T1000 (cell line): ENCODE results near the gene TNFRSF19.
A peak's percentile ranks its signal among the peaks of the same experiment; 100 is the strongest.
"Not testable (repeated sequence)": the region's sequence is repeated elsewhere in the genome, so short reads cannot be mapped to it uniquely, and the experiment has no call there.

ENCODE experiments used
- DNase-seq: peaks from one replicate; lab custom pipeline; 2025; ENCODE audit warnings: mixed read lengths; lab: John Stamatoyannopoulos, UW

TNFRSF19 gene

DNA sequence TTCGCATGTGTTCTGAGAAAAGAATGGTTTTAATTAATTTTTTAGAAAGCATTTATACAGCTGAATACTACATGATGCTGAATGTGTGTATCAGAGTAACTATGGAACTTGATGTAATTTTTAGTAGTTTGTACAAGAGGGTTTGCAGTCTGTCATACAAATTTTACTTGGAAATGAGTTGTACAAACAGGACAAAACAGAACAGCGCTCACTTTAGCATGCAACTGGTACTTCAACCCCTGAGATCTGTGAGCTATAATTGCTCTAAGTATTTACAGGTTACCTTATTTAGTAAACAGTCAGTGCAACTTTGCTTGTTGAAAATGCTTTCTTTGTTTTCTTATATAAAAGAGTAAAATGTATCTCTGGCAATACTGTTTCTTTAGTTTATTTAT, 706 bp downstream of the TNFRSF19 start:
- no peak for DNase-seq

DNA sequence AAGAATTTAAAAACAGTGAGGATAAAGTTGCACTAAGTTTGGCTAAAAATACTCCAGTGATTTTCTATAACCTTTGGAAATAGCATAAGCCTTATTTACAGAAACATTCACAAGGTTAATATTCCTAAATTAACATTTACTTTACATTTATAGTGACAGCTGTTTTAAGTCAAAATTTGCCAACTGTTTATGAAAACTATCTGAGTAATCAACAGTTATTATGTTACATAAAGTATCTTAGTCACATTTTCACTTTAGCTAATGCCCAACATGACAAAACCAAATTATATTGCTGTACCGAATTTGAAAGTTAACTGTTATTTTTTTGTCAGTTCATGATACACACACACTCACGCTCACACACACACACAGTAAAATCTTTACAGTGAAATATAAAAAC, 1.2 kb downstream of the TNFRSF19 start:
- DNase-seq, result no peak

DNA sequence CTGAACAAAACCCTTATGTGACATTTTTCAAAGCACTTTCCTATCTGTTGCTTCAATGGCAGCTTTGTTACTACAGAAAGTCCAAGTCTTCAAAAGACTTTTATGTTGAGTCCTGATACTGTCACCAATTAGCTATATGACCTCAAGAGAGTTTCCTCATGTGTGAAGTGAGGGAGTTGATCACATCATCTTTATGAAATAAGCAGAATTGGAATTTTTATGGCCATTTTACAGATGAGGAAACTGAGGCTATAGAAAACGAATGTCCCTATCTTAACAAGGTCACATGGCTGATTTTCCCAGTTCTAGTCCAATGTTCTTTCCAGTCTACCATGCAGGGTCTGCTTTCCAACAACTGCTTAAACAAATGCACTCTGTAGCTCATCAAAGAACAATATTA, 2.6 kb downstream of the TNFRSF19 start:
- no peak for DNase-seq

DNA sequence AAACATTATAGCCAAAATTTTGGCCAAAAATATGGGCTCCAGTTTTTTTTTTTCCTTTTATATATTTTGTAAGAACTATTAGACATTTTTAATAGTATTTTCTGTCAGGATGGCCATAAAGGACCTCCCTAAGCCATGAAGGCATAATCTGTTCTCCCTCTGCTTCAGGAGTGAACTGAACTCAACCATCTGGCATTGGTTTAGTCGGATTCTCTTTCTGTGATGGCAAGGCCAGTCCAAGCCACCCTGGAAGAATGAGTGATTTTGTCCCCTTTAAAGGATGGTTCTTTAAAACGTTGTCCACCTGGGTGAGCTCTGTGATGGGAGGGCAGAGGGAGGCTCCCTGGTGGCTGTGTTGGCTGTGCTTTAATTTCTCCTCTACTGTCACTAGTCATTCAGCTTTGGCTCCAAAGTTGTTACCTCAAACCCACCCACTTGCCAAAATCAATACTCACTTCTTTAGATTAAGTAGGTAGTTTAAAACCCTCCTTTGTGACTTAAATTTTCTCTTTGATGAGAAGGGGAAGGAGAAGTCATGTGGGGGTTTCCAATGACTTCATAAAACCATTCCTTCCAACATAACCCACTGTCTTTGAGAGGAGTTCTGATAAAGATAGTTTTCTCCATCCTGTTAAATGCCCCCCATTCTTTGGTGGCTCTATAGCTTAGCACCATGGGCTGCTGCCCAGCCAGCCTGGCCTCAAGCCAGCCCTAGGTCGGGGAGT, 4.4 kb downstream of the TNFRSF19 start:
- DNase-seq, result no peak

DNA sequence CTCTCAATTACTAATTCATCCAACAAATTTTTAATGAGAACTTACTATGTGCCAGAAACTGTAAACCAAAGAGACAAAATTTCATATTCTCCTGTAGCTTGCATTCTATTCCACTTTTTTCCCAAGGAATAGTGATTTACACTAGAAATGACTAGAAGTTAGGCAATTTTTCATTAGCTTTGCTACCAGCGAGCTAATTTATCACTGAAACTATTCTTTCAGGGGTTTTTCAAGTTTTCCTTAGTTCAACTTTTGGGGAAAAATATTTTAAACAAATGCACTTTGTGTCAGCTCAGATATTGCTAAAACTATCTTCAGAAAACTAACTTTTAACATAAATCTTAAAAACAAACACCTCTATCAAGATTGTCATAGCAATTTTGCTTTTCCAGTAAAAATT, 5.4 kb downstream of the TNFRSF19 start:
- DNase-seq, result no peak

DNA sequence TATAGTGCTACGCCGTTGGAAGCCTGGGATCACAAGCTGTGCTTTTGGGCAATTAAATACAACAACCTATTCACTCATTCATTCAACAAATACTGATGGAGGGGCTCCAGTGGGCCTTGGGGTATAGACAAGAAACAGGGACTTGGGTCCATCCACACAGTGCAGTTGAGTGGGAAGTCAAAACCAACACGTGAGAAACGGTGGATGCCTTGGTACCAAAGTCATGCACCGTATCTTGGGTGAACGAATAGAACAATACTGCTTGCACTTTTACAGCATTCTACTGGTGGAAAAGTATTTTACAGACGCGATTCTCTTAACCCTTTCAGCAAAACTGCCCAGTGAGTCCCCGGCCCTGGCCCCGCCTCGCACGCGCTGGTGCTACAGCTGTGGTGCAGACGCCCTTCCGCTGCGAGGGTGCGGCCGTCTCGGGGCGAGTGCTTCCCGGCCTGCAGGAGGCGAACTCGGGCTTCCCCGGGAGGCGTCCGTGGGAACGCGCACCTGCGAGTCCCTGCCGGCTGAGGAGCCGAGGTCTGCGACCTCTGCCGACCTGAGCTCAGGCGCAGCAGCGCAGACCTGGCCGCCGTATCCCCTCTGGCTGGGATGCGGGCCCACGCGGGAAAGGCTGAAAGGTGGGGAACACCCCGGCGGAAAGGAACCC, 8.3 kb downstream of the TNFRSF19 start:
- peak; percentile 39 for DNase-seq

DNA sequence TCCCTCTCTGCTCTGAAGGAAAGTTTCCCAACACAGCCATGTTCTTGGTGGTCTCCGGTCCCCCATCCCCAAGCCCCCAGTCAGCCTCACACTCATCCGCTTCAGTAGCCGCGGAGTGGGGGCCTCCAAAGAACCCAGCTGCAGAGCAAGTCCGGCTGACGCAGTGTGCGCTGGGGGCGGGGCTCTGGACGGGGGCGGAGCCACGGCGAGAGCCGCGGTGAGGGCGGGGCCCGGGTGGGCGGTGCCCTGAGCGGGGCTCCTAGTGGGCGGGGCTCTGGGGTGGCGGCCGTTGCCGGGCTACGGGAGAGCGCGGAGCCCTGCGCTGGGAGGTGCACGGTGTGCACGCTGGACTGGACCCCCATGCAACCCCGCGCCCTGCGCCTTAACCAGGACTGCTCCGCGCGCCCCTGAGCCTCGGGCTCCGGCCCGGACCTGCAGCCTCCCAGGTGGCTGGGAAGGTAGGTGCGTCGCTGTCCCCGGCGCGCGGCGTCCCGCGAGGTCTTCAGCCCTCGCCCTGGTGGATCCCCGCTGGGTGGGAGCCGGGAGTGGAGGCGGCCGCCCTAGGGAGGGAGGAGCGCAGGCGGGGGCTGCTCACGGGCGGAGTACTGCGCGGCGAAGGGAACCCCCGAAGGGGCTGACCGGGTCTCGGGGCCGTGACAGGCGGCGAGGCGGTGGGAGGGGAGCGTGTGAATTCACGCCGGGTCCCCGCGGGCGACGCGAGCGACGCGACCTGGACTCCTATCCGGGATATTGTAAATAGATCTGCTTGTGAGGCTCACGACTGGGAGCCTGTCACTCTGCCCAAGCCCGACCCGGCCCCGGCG, 9.1 kb downstream of the TNFRSF19 start:
- DNase-seq, result peak; percentile 75

DNA sequence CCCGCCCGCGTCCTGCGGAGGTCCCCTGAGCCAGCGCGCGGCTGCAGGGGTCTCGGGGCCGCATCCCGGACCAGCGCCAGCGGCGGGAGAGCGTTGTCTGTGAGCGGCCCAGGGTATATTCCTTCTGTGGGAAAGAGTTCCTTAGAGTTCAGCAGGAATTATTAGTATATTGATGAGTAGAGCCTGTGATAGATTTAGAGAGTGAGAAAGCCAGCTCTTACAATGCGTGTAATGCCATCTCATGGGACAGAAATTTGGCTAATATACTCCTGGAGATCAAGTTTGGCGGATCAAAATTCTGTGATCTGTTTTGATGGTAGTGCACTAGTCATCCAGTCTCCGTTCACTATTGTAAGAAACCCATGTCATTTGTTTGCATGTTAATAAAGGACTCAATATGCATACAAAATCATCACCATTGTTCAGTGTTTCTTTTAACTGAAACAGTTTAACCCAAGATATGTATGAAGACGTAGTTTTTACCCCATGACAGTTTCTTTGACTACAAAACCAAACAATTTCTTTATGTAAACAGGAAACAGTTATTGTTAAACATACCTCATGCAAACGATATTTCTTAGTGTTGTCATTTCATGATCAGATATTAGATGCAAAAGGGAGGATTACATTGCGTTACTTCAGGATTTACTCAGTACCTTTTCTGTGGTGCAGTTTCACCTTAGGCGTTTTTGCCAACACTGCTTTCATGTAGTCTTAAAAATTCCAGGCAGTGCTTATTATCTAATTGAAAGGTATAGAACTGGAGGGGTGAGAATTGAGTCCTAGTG, 9.9 kb downstream of the TNFRSF19 start:
- DNase-seq, result no peak

DNA sequence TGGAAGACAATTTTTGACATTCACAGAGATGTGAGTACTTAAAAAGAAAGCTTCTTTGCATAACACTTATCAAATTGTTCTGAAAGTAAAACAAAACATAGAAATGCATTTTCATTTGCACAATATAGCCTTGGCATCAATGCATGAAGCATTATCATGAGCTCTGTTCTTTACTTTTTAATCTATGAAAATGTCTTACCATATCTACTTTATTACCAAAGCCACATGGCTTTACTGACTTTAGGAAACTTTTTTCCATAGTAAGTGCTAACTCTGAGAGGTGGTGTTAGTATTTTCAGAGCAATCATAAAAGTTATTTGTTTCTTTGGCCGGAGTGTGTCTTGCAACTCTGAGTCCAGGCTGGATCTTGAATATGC, 10.5 kb downstream of the TNFRSF19 start:
- DNase-seq, result no peak

DNA sequence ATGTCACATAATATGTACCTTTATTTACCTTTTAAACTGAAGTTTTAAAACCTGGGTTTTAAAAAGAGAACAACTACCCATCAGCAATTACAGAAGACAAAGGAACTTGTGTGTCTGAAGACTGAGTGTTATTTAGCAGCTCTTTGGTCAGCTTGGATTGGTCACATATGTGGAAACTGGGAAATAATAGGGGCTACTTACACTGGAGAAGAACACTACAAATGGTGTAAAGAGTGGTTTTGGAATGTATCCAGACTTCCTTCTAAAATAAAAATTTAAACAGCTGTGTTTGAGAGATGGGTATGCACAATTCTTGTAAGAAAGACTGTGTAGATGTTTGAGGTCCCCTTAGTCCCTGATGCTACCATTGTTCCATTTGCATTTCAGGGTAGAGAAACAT, 13.3 kb downstream of the TNFRSF19 start:
- no peak for DNase-seq

DNA sequence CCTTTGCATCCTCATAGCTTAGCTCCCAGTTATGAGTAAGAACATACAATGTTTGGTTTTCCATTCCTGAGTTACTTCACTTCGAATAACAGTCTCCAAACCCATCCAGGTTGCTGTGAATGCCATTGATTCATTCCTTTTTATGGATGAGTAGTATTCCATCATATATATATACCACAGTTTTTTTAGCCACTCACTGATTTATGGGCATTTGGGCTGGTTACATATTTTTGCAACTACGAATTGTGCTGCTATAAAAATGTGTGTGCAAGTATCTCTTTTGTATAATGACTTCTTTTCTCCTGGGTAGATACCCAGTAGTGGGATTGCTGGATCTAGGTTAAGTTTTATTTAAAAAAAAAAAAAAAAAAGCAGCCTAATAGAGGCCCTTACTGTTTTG, 14.1 kb downstream of the TNFRSF19 start:
- no peak for DNase-seq

DNA sequence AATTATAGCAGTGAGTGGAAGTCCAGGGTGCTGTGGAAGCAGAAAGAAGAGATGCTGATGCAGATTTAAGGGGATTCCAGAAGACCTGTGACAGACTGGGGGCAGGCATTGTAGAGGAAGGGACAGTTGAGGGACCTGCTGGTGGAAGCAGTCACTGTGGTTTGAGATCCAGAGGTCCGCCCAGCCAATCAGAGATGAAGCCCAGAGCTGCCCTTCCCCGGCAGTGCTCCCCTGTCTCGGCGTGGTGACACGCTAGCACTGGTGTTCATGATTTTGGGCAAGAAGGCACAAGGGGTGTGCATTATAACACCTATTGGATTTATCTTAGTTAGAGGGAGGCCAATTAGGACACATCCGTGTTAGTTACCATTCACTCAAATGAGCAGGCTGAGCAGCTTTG, 16.1 kb downstream of the TNFRSF19 start:
- DNase-seq, result no peak

DNA sequence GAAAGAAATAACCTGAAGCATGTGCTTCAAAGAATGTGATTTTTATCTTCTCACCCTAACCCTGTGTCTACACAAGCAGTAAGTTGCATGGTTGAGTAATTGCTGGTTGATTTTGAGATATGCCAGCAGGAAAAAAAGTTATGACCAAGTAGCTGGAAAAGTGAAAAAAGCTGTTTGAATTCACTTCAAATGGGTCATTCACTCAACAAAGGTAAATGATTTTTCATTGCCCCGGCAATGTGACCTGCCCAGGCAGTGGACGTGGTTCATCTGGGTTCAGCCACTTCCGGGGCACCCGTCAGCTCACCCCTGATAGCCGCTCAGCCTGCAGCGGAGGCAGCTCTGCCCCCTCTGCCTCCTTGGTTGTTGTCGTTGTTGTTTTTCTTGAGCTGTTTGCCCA, 18.5 kb downstream of the TNFRSF19 start:
- no peak for DNase-seq

DNA sequence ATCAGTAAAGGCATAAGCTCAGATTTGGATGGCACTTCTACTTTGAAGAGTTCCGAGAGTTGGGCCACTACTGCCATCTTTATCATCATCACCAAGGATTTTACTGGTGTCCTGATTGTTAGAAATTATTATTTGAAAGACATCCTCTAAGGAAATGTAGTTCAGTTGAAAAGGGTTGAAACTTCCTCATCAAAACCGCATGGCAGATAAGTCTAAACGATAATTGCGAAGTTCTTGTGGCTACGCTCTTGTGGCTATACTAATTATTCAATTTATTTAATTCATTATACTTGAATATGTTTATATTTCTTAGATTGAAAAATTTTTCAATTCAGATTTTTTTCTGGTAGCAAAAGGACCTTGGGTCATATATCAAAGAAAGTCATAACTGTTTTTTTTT, 22.4 kb downstream of the TNFRSF19 start:
- DNase-seq, result no peak

DNA sequence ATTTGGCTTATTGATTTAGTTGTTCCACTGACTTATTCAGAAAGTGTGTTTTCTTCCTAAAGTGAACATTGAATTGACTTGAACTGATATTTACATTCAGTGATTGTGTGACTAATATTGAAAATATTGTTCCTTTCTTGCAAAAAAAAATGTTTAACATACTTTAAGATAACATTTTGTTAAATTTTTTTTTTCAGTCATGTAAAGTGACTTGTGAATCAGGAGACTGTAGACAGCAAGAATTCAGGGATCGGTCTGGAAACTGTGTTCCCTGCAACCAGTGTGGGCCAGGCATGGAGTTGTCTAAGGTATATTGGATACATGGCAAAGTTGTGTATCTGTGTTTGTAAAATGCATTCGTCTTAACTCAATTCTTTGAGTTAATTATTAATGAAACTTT, 22.9 kb downstream of the TNFRSF19 start:
- DNase-seq, result no peak

DNA sequence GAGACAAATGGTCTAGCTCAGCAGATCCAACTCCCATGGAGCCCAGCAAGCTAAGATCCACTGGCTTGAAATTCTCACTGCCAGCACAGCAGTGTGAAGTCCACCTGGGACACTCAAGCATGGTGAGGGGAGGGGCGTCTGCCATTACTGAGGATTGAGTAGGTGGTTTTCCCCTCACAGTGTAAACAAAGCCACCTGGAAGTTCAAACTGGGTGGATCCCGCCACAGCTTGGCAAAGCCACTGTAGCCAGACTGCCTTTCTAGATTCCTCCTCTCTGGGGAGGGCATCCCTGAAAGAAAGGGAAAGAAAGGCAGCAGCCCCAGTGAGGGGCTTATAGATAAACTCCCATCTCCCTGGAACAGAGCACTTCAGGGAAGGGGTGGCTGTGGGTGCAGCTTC, 24.1 kb downstream of the TNFRSF19 start:
- DNase-seq, result not testable (repeated sequence)

DNA sequence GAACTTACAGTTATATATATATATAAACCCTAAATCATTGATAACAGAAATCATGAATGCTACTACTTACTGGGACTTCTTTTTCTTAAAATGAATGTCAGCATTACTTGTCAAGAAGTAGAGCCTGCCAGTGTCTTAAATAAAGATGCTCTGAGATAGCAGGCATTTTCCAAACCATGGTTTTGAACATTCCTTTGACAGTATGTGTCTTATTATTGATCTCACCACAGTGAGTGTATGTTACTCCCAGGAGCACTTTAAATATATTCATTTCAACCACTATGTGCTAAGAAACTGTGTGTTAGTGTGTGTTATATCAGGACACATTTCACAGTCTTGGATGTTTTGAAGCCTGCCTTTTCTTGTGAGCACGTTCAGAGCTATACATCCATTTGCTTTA, 28.2 kb downstream of the TNFRSF19 start:
- DNase-seq, result no peak

DNA sequence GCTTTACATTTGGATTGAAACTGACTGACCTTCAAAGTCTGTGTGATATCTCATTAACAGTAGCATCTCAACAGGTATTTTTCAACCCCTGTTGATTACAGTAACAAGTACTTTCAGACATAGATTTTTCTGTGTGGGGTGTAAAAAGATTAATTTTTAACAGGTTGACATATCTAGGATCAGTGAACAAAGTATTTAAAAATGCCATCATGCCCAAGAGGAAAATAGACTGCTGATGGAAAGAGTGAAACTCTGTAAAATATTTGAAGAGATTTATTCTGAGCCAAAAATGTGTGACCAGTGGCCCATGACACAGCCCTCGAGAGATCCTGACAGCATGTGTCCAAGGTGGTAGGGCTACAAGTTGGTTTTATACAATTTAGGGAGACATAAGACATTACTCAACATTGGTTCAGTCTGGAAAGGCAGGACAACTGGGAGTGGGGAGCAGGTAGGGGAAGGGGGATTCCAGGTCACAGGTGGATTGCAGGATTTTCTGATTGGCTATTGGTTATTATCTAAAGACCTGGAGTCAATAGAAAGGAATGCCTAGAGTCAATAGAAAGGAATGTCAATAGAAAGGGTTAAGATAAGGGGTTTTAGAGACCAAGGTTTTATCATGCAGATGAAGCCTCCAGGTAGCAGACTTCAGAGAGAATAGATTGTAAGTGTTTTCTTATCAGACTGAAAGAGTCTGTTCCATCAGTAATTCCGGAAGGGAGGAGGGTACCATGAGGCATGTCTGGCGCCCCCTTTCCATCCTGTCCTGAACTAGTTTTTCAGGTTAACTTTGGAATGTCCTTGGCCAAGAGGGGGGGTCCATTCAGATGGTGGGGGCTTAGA, 29.1 kb downstream of the TNFRSF19 start:
- DNase-seq, result no peak

DNA sequence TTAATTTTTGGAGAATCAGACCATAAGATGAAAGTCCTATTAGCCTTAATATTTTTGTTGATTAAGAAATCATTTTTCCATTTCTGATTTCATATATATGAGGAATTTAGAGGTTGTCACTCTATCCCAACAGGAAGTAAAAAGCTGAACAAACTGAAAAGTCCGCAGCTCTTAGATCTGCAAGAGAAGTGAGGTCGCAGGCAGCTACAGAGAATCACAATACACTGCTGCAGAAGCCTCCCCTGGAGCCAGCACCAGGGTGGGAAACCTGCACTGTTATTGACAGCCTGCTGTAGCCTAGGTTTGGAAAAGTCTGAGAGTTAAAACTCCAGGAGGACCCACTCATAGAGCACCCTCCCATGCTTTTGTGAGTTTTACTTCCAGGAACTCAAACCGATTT, 29.9 kb downstream of the TNFRSF19 start:
- no peak for DNase-seq

DNA sequence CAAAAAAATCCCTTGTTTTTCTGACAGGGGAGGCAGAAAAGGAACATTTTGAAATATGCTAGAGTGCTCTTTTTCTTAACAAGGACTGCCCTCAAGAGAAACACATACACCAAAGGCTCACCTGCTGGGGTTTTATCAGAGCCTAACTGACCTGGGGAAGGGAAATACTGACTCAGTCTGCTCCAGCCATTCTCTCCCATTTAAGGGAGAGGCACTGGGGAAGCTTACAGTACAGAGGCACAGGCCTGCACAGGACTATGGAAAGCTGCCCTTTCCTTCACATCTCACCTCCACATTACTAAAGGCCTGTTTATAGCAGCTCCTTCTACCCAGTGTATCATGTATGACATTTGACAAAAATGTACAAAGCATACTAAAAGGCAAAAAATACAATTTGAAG, 30.3 kb downstream of the TNFRSF19 start:
- DNase-seq, result no peak

DNA sequence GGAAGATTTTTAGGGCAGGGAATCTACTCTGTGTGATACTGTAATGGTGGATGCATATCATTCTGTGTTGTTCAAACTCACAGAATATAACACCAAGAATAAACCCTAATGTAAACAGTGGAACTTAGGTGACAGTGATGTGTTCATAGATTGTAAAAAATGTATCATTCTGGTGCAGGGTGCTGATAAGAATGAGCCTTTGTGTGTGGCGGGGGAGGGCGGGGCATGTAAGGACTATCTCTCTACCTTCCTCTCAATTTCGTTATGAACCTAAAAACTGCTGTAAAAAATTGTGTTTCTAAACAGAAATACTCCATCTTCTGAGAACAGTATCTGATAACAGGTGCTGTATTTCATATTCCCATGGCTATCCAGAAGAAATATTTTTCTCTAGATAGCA, 35.6 kb downstream of the TNFRSF19 start:
- no peak for DNase-seq
